Measurements from ENCODE around the gene NMUR1. TPM values are rescaled to one million over a fixed set of nuclear protein-coding genes. Genes with fewer than 3 reads are reported as not detected.

Gene NMUR1
- total RNA-seq, 4 donors from 2014 or later: 0.07 TPM; not detected in 3

DNA sequence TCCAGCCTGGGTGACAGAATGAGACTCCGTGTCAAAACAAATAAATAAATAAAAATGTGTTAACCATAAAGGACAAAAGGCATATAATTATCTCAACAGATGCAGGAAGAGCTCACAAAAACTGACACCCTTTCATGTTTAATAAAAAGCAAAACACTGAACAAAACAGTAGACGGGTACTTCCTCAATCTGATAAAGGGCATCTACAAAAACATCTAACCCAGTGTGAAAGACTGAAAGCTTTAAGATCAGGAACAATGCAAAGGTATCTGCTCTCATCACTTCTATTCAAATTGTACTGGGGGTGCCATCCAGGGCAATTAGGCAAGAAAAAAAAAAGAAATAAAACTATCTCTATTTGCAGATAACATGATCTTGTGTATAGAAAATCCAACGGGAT is 54.3 kb downstream of the NMUR1 start:
- ATAC-seq: no peak
- no peak overlapping the region for H3K27ac ChIP-seq

More for the DNA sequence above, 54.3 kb downstream of the NMUR1 start:
- intact Hi-C loops (cut with DNase I; ENCODE audit: low total_unique reads): no loop called here
- no peaks in the 10 kb centered on the region for H3K9me3 ChIP-seq
- no peaks in the 10 kb centered on the region for H3K4me1 ChIP-seq
- TF ChIP-seq, protein P1, sequence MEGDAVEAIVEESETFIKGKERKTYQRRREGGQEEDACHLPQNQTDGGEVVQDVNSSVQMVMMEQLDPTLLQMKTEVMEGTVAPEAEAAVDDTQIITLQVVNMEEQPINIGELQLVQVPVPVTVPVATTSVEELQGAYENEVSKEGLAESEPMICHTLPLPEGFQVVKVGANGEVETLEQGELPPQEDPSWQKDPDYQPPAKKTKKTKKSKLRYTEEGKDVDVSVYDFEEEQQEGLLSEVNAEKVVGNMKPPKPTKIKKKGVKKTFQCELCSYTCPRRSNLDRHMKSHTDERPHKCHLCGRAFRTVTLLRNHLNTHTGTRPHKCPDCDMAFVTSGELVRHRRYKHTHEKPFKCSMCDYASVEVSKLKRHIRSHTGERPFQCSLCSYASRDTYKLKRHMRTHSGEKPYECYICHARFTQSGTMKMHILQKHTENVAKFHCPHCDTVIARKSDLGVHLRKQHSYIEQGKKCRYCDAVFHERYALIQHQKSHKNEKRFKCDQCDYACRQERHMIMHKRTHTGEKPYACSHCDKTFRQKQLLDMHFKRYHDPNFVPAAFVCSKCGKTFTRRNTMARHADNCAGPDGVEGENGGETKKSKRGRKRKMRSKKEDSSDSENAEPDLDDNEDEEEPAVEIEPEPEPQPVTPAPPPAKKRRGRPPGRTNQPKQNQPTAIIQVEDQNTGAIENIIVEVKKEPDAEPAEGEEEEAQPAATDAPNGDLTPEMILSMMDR (IDR thresholded peaks at IDR 0.05 in 4 of 5, conservative IDR thresholded peaks at IDR 0.05 in 1 of 5): no peak
- no peak for TF ChIP-seq POLR2A (IDR thresholded peaks at IDR 0.05)
- no peaks in the 10 kb centered on the region for H3K36me3 ChIP-seq
- DNase-seq: no peak
- no peak overlapping the region for H3K4me3 ChIP-seq
- H3K27me3 ChIP-seq: no peaks in the 10 kb centered on the region
- in situ Hi-C loops (cut with MboI; ENCODE audit: low sequenced_read_pairs in 4 of 4): loop anchor here in 1 of 4 donors (10.0 kb wide), 1 partner anchor 79 kb away; no protein-coding TSS in a partner anchor

Other genes with a start within 250 kb of the NMUR1 start
- under 1 TPM; 0.10 to 0.60 (median 0.44) TPM for gene B3GNT7, start 134.7 kb downstream of the NMUR1 start, total RNA-seq
- 100 to 1,000 TPM in 3 of 4 donors, 10 to 100 TPM in 1; 48.8 to 174 (median 124) TPM for gene NCL, start 66.0 kb downstream of the NMUR1 start, total RNA-seq
- not detected for gene TEX44, start 62.4 kb upstream of the NMUR1 start, total RNA-seq
- gene PTMA, start 178.1 kb upstream of the NMUR1 start, total RNA-seq: 100 to 1,000 TPM; 121 to 177 (median 174) TPM